GM04503 (cell line): ENCODE data around the gene MINDY4.

Source experiments
- DNase-seq: peaks from one replicate; pipeline ENCODE4 v3.0.0-alpha.2; 2012; ENCODE audit warnings: low read depth

The MINDY4 gene

GRCh38 chr7:30916767-30917166, 145.6 kb downstream of the MINDY4 start:
- no peak for DNase-seq

DNA sequence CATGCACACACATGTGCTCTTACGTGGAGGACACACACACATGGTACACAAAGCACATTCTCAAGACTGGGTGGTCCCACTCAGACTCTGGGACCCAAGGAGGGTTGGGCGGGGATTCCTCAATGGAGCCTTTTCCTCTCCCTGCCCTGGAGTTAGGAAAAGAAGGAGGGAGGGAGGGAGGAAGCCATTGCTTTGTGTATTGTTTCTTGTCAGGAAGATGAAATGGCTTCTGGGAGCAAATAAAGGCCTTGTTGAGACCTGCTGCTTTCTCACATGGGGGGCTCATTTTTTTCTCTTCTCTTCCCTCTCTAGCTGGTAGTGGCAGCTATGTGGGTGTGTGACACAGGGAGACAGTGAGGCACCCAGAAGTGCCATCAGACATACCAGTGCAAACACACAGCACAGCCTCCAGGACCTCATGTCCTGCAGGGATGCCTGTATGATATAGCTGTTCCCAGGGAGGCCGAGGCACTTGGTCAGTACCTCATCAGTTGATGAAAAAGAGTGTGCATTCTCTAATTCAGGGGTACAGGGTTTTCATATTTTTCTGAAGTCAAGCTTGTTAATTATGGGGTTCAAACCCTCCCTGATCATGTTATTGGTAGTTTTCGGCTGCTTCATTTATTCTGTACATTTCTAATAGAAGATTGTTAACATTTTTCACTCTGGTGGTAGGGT, 146.1 kb downstream of the MINDY4 start:
- DNase-seq = no peak

- no peak for DNase-seq
Measured at GRCh38 chr7:30918676-30919075, 147.5 kb downstream of the MINDY4 start.

DNA sequence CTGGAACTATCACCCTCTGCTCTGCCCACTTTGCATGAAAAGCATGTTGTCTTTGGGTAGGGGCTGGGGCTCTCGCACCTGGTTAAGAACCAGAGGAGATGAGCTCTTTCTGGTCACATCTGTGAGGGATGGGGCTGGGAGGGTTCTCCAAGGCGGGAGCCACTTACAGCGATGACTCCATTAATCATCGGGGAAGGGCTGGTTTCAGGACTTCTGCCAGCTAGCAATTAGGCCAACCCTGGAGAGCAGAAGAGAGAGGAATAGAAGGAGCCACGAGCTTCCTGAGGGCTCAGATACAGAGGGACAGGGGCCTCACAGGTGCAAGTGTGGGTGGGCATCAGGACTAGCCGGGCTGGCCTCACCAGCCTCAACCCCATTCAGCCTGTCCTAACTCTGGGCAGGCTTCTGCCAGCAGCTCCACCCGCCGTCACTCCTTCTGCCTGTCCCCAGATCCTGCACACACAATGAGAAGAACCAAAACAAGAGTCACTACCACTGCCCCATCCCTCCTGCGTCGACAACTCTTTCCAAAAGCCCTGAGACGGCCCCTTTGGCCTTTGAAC, 148.9 kb downstream of the MINDY4 start:
- no peak for DNase-seq

DNA sequence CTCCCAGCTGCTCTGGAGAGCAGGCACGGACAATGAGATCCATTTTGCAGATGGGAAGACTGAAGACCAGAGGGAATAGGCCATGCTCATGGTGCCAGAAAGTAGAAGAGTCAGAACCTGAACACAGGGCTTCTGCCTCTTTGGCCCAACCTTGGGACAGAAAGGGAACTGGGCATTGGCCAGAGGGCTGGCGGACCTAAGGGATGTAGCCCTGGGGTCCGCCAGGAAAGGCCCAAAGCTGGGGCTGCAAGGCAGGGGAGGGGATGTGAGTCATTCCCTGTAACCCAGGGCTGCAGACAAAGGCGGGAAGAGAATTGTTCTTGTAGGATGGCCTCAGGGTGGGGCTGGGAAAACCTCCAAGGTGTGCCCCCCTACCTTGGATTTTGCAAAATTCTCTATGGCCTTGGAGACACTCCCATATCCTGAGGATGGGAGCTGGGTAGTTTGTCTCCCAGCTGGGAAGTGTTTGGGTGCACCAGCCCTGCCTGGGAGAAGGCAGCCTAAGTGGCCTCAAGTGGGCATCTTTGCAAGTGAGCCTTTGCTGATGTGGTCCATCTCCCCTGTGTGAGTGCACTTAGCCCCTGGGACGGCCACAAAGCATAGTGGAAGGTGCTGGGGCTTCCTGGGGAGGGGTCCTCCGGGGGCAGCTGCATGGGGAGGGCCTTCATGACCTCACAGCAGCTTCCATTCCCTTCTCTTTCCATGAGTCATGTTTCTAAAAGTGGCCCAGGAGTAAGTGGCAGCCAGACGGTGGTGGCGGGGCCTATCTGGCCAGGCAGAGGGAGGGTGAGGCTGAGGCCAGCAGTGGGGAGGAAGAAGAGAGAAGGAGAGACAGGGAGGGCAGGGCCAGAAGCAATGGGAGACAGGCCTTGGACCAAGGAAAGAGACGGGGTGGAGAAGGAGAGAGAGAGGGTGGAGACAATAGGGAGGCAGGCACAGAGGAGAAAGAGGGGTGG, 149.6 kb downstream of the MINDY4 start:
- peak; percentile 33 for DNase-seq

DNA sequence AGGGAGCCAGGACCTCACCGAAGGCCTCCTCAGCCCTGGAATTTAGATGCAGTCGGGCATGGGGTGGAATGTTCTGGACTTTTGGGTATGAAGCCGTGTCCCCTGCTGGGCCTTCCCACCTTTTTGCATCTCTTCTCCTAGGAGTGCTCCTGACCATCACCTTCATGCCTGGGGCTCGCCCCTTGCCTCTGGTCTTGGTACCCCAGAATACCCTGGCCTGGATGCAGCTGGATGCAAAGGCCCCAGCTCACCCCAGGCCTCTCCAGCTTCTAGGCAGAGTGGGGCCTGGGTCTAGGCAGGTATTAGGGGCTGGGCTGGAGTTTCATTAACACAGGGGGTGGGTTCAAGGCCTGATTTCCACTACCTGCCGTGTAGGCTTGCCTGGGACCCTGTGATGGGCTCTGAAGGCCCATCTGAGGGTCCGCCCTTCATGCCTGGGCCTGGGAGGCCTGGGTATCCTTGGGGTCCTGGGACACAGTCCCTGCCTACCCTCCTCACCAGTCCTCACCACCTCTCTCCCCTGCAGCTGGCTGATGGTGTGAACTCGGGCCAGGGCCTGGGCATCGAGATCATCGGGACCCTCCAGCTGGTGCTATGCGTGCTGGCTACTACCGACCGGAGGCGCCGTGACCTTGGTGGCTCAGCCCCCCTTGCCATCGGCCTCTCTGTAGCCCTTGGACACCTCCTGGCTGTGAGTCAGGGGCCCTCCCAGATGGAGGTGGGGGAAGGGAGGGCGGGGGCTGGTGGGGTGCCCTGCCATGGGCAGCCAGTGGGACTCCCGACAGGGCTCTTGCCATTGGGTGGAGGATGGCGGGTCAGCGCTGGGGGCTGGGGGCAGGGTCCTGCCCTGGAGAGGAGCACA, 150.6 kb downstream of the MINDY4 start:
- DNase-seq = no peak

- no peak for DNase-seq
Measured at GRCh38 chr7:30922596-30922995, 151.4 kb downstream of the MINDY4 start.

DNA sequence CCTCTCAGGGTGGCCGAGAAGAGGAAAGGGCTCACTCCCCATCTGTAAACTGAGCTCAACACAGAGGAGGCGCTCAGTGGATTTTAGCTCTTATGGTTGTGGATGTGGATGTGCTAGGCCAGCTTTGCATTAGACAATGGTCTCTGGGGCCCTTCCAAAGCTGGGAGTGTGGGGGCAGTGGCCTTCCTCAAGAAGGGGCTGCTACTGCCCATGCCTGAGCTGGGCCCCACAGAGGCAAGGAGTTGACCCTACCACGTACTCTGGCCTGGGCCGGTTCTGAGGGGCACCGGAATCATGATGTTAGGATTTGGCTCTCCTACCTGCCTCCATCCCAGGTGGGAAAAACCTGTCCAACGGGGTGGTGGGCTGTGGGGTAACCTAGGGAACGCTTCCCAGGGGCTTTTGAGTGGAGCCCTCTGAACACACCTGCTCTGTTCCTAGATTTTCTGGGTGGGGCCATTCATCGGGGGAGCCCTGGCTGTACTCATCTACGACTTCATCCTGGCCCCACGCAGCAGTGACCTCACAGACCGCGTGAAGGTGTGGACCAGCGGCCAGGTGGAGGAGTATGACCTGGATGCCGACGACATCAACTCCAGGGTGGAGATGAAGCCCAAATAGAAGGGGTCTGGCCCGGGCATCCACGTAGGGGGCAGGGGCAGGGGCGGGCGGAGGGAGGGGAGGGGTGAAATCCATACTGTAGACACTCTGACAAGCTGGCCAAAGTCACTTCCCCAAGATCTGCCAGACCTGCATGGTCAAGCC, 152.0 kb downstream of the MINDY4 start:
- DNase-seq = no peak

DNA sequence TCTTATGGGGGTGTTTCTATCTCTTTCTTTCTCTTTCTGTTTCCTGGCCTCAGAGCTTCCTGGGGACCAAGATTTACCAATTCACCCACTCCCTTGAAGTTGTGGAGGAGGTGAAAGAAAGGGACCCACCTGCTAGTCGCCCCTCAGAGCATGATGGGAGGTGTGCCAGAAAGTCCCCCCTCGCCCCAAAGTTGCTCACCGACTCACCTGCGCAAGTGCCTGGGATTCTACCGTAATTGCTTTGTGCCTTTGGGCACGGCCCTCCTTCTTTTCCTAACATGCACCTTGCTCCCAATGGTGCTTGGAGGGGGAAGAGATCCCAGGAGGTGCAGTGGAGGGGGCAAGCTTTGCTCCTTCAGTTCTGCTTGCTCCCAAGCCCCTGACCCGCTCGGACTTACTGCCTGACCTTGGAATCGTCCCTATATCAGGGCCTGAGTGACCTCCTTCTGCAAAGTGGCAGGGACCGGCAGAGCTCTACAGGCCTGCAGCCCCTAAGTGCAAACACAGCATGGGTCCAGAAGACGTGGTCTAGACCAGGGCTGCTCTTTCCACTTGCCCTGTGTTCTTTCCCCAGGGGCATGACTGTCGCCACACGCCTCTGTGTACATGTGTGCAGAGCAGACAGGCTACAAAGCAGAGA, 152.7 kb downstream of the MINDY4 start:
- no peak for DNase-seq

GRCh38 chr7:30924624-30925023, 153.4 kb downstream of the MINDY4 start:
- no peak for DNase-seq

GRCh38 chr7:30925117-30925516, 153.9 kb downstream of the MINDY4 start:
- no peak for DNase-seq

DNA sequence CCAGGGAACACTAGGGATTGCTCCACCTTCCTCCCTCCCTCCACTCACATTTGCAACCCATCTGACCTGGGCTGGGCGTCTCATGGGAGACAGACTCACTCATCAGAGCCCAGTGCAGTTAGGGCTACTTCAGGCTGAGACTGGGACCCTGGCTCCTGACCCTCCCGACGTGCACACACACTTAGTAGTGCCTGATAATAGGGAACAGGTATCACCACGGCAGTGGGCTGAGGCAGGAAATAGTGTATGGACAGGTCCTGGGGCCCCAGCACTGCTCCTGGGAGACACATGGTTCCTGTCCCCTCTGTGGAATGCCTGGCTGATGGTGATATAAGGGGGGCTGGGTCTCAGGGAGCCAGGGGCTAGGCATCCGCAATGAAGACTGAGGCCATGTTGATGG, 154.7 kb downstream of the MINDY4 start:
- DNase-seq = no peak

- DNase-seq = no peak
Measured at GRCh38 chr7:30926313-30926712, 155.1 kb downstream of the MINDY4 start.

GRCh38 chr7:30927040-30927439, 155.8 kb downstream of the MINDY4 start:
- DNase-seq = no peak

DNA sequence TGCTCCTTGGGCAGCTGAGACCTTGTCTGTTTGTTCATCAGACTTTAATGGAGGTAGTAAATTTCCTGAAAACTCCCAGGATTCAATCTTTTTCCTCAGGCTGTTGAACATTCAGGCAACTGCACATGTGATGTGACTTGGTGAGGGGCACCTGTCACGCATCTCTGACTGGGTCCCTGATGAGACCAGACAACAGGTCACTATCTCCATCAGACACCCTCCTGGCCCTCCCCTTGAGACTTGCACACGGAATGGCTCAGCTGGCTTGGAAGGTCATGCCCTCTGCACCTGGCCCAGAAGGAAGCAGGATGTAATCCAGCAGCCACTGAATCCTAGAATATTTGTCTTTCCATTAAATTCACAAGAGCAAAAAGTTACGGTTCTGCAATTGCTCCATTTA, 156.3 kb downstream of the MINDY4 start:
- DNase-seq = no peak

DNA sequence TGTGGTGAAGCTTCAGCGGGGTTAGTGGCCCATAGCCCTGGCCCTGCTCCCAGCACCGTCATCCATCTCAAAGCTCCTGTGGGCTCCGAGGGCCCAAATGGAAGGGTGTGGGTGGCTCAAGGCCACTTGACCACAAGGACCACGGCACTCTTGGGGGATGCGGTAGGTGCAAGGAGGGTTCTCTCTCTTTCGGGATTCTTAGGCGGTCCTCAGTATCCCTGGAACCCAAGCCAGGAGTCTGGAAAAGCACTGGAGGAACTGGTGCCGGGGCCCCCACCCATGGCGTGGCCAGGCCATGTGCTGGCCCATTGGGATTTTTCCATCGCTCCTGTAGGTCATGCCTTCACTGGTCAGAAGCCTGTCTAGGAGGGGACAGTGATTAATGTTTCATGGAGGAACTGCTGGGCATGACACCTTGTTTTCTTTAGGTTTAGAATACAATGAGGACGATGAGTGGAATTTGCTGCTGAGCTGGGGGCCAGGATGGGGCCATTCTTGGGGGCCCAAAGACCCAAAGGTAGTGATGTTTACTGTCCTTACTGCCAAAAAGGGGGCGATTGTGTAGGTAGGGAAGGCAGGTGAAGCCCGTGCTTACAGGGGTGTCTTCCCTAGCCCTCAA, 157.1 kb downstream of the MINDY4 start:
- no peak for DNase-seq

DNA sequence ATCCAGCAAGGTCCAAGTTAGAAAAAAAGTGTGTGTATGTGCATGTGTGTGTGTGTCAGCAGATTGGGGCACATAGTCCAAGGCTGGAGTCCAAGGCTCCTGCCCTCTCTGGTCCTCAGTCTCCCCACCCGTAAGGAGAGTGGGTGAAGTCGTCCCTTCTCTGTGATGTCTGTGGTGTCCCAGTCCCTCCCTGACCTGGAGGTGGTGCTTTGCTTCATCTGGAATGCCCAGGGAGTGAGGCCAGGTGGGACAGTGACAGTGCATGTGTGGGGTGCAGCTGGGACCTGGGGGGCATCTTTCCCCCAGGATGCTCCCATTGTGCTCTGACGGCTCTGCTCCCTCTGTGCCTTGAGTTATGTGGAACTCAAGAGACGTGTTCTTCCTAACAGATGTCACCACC, 158.5 kb downstream of the MINDY4 start:
- no peak for DNase-seq

- no peak for DNase-seq
Measured at GRCh38 chr7:30930621-30931020, 159.4 kb downstream of the MINDY4 start.

- DNase-seq = no peak
Measured at GRCh38 chr7:30931161-30931928, 160.1 kb downstream of the MINDY4 start.
